ENCODE measurements around the gene NMRAL1.
A peak's percentile ranks its signal among the peaks of the same experiment; 100 is the strongest.

NMRAL1 gene

DNA sequence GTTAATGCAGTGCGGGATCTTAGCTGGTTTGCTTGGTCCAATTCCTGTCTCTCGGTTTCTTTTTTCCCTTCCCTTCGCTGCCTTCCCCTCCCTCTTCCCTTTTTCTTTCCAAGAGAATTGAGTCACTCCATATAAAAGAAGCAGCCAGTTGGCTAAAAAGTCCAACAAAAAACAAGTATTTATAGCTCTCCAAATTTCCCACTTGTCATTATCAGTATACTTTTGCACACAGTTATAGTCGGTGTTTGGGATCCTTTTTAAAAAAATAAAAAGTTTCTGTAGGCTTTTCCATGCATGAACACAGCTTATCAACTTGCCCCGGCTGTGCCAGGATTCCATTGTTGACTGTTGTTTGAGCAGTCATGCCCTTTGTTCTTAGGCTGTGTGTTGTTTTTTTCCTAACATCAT is 26.6 kb upstream of the NMRAL1 start:
- DNase-seq = no peak

DNA sequence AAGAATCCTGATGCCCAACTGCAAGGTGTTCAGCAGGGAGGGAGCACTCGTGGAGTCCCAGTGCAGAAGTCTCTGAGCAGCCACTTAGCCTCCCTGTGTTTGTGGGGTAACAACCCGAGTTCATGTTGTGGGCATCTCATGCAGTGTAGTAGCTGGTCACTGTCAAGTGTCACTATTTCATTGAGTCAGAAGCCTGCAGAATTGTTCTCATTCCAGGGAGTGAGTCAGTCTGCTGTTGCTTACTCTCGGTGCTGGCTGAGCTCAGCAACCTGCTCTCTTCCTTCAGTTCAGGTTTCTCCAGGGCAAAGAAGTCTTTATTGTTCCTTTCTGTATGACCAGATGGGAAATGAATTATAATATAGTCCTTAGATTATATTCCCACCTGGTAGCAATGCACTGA is 25.8 kb upstream of the NMRAL1 start:
- peak; percentile 91 for DNase-seq

DNA sequence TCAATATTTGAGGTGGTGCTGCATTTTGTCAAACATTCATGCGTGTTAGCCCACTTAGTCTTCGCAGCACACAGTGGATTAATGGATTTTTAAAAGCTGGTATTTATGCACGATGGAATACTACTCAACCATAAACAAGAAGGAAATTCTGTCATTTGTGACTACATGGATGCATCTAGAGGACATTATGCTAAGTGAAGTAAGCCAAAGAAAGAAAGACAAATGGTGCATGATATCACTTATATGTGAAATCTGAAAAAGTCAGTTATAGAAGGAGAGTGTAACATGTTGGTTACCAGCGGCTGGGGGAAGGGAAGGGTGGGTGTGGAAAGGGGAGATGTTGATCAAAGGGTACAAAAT is 24.8 kb upstream of the NMRAL1 start:
- no peak for DNase-seq

DNA sequence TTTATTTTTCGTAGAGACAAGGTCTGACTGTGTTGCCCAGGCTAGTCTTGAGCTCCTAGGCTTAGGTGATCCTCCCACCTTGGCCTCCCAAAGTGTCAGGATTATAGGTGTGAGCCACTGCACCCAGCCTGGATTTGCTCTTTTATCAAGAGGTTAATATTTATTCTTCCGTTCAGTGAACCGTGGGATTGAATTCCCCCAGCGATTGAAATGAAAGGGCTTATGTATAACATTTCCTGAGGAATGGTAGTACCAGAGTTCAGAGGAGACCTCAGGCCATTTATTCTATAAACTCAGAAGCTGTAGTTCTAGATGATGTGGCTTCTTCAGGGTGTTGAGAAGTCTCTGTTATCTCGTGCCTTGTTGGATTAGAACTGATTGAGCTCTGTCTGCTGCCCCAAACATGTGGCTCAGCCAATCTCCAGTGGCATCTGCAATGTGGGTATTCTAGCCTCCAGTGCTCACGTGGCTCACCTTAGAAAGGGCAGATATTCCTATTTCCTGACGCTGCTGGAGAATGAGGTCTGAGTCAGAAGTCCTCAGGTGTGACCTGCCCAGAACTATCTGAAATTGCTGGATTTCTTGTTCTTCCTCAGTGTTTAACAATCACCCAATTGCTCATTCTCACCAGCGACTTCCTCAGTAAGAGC is 24.2 kb upstream of the NMRAL1 start:
- DNase-seq = no peak

DNA sequence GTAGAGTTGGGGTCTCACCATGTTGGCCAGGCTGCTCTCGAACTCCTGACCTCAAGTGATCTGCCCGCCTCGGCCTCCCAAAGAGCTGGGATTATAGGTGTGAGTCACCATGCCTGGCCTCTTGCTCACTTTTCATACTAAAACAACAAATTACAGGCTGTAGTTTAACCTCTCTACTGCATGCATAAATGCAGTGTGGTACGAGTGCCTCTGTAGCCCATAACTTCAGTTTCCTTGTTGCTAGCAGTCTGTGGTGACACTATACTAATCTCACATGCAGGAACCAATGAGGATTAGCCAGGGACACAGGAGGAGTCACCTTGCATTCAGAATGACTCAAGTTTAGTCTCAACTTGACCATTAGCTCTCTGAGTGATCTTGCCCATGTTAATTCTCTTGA is 21.9 kb upstream of the NMRAL1 start:
- no peak for DNase-seq

DNA sequence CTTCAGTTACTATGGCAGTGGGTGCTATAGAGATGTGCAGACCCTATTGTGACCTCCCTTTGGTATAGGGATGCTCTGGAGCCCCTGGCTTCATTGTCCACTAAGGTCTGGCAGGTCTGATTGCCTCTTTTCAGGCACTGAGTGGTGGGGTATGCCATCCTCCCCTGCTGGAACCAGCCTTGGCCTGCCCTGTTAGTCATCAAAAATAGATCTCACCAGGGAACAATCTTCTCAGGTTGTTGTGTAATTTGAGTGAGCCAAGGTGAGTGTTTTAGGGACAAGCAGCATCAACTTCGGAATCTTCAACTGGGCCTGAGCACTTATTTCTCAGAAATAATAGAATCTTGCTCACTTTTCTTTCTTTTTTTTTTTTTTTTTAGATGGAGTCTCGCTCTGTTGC is 21.3 kb upstream of the NMRAL1 start:
- DNase-seq = no peak

DNA sequence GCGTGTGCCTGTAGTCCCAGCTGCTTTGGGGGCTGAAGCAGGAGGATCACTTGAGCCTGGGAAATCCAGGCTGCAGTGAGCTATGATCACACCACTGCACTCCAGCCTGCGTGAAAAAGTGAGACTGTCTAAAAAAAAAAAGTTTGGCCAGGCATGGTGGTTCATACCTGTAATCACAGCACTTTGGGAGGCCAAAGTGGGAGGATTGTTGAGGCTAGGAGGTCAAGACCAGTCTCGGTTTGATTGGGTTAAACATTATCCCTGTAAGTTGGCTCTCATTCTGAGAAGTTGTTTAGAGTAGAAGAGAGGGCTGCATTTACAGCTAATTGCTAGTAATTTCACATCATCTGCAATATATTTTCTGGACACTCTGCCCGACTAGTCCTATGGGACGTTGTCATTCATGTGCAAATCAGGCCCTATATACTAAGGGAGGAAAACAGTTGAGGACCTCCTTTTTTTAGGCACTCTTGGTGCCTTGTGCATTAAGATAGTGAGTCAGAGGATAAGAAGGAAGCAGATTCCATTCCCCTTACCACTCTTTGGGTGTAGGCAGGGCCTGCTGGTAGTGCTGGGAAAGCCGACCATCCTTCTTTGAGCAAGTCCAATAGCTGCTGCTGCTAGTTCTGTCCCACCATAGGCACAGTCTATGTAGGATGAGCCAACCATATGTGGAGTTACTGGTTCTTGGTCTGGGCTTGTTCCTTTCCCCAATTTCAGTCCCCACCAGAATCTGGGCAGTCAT is 20.5 kb upstream of the NMRAL1 start:
- peak; percentile 89 for DNase-seq

DNA sequence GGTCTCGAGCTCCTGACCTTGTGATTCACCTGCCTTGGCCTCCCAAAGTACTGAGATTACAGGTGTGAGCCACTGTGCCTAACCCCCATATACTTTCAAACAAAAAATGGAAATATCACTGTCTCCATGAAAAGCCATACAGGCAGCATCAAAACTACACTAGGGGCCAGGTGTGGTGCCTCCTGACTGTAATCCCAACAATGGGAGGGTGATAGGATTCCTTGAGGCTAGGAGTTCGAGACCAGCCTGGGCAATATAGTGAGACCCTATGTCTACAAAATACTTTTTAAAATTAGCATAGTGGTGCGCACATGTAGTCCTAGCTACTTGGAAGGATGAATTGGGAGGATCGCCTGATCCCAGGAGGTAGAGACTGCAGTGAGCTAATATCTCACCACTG is 17.5 kb upstream of the NMRAL1 start:
- DNase-seq = no peak

DNA sequence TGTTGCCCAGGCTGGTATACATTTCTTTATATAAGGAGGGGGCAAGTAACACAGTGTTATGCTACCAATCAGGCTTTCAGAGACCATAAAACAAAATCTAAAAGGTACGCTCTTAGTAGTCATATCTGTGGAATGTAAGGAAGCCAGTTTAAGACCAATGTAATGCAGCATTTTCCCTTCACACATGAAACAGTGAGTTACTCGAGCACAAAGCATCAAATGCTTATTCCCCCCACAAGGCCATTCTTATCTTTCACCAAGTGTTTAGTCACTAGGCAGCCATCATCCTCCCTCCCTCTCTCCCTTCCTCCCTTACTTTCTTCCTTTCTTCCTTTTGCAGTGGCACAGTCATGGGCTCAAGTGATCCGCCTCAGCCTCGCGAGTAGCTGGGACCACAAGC is 14.6 kb upstream of the NMRAL1 start:
- DNase-seq = no peak

DNA sequence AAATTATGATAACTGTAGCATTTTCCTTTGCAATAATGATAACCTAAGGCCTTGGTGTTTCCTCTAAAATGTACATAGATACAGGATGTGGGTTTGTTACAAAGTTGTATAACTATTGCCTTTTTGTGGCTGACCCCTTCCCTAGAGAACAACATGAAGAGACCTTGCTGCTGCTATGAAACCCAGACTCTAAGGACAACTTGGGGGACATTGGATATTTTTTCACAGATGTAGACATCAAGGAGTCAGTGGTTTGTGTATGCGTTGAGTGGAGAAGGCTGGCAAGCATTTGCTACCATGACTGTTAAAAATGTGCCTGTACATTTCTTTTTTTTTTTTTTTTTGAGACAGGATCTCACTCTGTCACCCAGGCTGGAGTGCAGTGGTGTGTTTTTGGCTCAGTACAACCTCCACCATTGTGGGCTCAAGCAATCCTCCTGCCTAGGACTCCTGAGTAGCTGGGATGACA is 14.1 kb upstream of the NMRAL1 start:
- no peak for DNase-seq

DNA sequence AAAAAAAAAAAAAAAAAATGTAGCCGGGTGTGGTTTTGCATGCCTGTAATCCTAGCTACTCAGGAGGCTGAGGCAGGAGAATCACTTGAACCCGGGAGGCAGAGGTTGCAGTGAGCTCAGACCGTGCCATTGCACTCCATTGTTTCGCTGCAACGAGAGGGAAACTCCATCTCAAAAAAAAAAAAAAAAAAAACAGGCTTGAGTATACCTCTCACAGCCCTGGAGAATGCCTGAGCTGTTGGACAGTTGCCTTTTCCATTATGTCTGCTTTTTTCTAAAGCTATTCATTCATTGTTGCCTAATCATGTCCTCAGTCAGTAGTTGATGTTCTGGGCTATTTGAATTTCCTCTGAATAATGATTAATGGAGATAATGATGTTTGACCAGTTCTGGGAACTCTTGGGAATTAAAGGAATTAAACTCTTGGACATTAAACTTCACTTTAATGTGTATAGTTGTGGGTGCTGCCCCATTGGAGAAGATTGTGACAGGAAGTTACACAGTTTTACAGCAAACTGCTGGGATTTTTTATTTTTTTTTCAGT is 13.6 kb upstream of the NMRAL1 start:
- DNase-seq = no peak

DNA sequence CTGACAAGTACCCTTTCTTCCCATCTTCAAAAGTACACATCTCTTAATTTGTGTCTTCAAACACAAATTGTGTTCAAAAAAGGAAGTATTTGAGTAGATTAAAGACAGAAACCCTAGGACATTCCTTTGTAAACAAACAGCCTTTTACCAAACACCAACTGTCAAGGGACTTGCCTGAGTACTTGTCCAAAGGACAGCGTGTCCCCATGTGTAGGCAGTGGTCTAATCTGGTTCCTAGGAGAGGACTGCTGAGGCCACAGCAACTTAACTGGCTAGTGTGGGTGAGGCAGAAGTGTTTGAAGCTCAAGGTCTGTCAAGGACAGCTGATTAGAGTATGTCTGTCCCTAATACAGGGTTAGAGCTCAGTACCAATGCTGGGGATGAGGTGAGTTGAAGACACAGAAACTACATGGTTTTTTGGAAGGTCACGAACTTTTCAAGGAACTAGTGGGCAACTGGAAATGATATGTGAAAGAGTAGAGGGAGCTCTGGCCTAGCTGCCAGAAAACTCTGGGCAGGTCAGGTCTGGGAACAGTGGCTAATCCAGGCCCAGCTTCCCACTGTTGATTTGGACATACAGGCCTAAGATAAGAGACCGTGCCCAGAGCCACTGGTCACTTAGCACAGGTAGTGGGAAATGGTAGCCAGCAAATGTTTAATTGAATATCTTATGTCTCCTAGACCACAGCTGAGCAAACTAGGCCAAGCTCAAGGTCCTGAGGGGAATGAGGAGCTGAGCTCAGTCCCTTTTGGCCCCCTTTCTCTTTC is 11.9 kb upstream of the NMRAL1 start:
- no peak for DNase-seq

DNA sequence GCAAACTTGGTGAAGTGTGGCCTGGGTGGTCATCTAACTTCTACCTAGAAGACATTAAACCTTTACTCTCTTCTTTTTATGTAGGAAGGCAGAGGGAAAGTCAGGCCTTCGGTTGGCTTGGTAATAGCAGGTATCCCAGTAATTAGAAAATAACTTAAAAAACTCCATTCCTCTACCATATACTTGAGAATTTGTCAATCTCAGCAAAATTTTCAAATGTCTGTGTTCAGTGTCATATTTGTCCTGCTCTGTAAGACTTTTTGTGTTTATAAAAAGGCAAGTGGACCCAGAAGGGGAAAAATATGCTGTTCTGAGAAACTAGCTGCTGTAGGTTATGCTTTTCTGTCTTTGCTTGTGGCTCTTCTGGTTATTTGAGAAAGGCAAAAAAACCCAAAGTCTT is 7.5 kb upstream of the NMRAL1 start:
- DNase-seq = no peak

DNA sequence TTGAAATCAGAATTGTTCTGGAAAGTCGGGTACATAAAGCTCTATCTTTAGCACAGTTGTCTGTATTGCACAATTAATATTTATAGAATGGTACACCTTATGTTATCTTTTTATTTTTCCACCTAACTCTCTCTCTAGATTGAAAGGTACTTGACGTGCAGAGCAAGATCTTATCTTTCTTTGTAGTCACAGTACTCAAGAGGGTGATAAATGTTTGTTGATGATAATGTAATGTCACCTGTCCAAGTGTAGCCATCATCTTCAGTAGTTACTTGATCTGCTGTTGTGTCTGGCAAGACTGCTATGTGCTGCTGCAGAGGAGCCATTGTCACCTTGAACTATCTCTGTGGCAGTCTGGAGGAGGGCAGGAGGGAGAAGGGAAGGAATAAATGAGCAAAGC is 7.1 kb upstream of the NMRAL1 start:
- no peak for DNase-seq

DNA sequence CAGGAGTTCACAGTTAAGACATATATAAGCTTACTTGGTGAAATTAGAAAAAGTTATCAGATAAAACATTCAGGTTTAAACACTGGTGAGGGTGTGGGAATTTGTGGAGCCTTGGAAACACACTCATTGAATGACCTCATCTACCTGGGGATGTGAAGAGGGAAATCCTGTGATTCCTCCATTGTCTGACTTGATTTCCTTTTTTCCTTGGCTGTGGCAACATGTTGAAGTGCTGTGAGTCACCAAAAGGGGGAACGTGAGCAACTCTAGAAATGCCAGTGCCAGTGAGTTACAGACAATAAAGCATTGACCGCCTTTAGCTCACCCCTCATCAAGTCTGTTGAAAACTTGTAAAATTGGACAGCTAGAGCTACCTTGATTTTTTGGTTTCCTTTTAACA is 3.5 kb upstream of the NMRAL1 start:
- no peak for DNase-seq

DNA sequence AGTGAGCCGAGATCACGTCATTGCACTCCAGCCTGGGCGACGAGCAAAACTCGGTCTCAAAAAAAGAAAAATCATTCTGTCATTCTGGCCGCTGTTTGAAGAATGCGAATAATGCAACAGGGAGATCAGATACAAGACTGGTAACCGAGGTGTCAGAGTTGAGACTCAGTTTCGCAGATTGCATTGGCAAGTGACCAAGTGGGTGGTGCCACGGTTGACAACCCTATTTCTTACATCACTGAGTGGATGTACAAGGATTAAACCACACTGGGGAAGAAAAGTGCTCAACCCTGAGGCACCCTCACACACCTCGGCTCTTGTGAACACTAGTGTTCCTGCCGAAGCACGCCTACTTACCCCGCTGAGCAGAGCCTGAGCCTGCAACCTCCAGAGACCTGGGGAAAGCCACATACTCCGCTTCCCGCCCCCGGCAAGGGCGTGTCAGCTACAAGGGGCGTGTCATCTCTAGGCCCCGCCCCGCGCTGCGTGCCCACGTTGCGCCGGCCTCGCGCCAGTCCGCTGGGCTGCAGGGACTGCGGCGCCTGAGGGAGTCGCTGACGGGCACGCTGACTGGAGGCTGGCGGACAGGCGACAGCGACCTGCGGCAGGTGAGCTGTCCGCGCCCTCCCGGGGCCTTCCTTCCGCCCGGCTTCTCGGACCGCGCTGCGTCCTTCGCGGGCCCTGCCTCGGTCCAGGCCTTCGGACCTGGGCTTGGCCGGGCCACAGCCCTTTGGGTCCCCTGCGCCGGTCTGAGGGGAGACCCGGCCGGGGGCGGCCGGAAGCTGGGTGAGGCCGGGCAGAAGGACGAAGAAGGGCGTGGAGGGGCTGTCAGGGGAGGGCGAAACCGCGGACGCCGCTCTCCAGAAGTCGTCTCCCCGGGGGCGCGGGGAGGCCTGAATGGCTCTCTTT is 1.7 kb upstream of the NMRAL1 start, which contains the start of gene HMOX2:
Gene HMOX2 (plus strand): TSS at position 519 of the 909 bp plus-strand sequence. CDS start 29,127 bp downstream, outside the sequence.
- DNase-seq = peak; percentile 98

DNA sequence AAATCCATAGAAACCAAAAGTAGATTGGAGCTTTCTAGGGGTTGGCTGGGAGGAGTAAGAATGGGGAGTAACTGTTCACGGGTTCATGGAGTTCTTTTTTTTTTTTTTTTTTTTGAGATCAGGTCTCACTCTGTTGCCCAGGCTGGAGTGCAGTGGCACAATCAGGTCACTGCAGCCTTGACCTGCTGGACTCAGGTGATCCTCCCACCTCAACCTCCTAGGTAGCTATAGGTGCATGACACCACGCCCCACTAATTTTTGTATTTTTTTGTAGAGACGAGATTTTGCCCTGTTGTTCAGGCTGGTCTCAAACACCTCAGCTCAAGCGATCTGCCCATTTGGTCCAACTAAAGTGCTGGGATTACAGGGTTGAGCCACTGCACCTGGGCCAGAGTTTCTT is 1.5 kb downstream of the NMRAL1 start:
- DNase-seq = no peak

DNA sequence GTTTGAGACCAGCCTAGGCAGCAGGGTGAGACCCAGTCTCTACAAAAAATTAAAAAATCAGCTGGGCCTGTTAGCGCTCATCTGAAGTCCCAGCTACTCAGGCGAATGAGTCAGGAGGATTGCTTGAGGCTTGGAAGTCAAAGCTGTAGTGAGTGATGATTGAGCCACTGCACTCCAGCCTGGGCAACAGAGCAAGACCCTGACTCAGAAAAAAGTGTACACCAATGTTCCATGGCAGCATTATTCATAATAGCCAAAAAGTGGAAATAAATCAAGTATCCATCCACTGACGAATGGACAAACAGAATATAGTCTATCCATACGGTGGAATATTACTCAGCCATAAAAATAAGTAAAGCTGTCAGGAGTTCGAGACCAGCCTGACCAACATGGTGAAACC is 2.6 kb downstream of the NMRAL1 start:
- no peak for DNase-seq

DNA sequence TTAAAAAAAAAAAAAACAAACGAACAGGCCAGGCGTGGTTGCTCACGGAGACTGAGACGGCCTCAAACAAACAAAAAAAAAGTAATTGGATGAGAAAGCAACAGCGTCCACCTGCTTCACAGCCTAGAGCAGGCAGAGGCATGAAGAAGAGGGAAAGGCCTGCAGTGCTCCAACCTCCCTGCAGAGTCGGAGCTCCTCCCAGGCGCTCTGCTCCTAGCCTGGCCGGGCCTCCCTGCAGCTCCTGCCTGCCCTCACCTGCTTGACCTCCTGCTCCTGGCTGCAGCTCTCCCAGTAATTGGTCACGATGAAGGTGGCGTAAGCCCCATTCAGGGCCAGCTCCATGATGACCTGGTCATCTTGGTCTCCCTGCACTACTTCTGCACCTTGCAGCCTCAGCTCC is 5.5 kb downstream of the NMRAL1 start:
- DNase-seq = no peak

DNA sequence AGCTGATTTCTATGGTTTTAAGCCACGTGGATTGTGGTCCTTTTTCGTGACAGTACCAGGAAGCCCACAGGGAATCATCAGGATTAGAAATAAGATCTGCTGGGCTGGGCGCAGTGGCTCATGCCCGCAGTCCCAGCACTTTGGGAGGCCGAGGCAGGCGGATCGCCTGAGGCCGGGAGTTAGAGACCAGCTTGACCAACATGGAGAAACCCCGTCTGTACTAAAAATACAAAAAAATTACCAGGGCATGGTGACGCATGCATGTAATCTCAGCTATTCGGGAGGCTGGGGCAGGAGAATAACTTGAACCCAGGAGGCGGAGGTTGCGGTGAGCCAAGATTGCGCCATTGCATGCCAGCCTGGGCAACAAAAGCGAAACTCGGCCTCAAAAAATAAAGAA is 6.5 kb downstream of the NMRAL1 start:
- DNase-seq = no peak

DNA sequence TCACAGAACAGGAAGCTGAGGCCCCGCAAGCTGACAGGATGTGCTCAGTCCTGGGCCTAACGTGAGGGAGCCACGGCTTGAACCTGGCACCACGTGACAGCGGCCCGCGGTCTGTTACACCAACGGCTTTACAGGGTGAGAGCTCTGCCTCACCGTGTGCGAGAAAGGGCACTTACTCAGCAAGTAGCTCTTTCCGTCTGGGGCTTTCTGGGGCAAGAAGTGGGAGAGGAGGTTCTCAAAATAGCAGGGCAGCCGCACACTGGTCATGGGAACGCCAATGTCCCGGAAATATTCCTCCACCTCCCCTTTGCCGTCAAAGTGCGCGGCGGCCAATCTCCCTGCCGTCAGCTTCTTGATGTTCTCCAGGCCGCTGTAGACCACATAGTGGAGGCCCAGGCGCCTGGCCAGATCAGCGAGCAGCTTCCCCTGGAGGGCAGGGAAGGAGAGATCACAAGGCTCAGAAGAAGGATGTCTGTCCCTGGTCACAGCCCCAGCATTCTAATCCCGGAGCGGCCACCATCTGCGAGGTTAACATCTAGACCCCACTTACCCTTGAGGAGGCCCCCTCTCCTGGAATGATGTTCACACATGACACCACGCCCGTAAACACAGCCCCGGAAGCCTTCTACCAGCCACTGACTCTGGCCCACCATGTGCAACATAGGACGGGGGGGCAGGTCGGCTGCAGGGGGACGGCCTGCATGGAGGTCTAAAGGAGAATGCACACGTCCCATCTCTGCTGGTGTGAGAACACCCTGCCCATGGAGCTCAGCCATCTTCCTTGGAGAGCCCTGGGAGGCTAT is 8.2 kb downstream of the NMRAL1 start:
- DNase-seq = no peak

Data from islet precursor cell (in vitro differentiated cells).